Fibroblast of skin of left quadriceps (primary cell): ENCODE data around the gene SMAD1.
"Not testable (repeated sequence)": the region's sequence is repeated elsewhere in the genome, so short reads cannot be mapped to it uniquely, and the experiment has no call there.

Source experiments
- DNase-seq, 2 experiments: peaks; one replicate each; pipeline ENCODE4 v3.0.0-alpha.2; 2013; ENCODE audit warnings: low read depth in 2 of 2

SMAD1 gene

GRCh38 chr4:145563293-145563985, 81.8 kb downstream of the SMAD1 start:
- DNase-seq, result no peak

- DNase-seq, result no peak
Measured at GRCh38 chr4:145564540-145564939, 82.9 kb downstream of the SMAD1 start.

- DNase-seq, result peak; percentile 37 to 40
Measured at GRCh38 chr4:145565328-145565727, 83.7 kb downstream of the SMAD1 start.

- no peak for DNase-seq
Measured at GRCh38 chr4:145566086-145566708, 84.5 kb downstream of the SMAD1 start.

- DNase-seq, result no peak
Measured at GRCh38 chr4:145566768-145567167, 85.1 kb downstream of the SMAD1 start.

GRCh38 chr4:145567516-145567915, 85.9 kb downstream of the SMAD1 start:
- no peak for DNase-seq

GRCh38 chr4:145574546-145574945, 92.9 kb downstream of the SMAD1 start:
- not testable (repeated sequence) for DNase-seq

GRCh38 chr4:145580906-145581305, 99.3 kb downstream of the SMAD1 start:
- DNase-seq, result no peak

- no peak for DNase-seq
Measured at GRCh38 chr4:145583191-145584055, 101.8 kb downstream of the SMAD1 start.

- DNase-seq, result no peak
Measured at GRCh38 chr4:145587088-145587754, 105.6 kb downstream of the SMAD1 start.

GRCh38 chr4:145589381-145589780, 107.7 kb downstream of the SMAD1 start:
- not testable (repeated sequence) for DNase-seq

GRCh38 chr4:145589916-145590702, 108.5 kb downstream of the SMAD1 start:
- DNase-seq, result no peak

- no peak for DNase-seq
Measured at GRCh38 chr4:145602129-145602760, 120.6 kb downstream of the SMAD1 start.

- DNase-seq, result no peak
Measured at GRCh38 chr4:145605941-145606340, 124.3 kb downstream of the SMAD1 start.
